HepG2 (cell line): ENCODE results near the gene ORMDL3. TPM values are rescaled to one million over a fixed set of nuclear protein-coding genes. Genes with fewer than 3 reads are reported as not detected.

ENCODE experiments used
- CTCF ChIP-seq: sonication (generic); formaldehyde crosslinking; IDR thresholded peaks from 2 replicates; pipeline ENCODE4 v1.5.0; 2020; ENCODE audit warnings: mild to moderate bottlenecking, missing genetic modification reagents, moderate library complexity
- FOXJ3 ChIP-seq: sonication (generic); formaldehyde crosslinking; IDR thresholded peaks from 2 replicates; pipeline ENCODE4 v1.4.0; 2020; ENCODE audit warnings: missing genetic modification reagents, mild to moderate bottlenecking, borderline replicate concordance
- GPN1 ChIP-seq: sonication (generic); formaldehyde crosslinking; IDR thresholded peaks from 2 replicates; pipeline ENCODE4 v1.5.1; 2020; ENCODE audit warnings: missing genetic modification reagents, borderline replicate concordance
- NFE2L1 ChIP-seq: sonication (generic); formaldehyde crosslinking; IDR thresholded peaks from 2 replicates; pipeline ENCODE4 v1.4.0; 2020; ENCODE audit warnings: missing genetic modification reagents, mild to moderate bottlenecking, borderline replicate concordance
- NR2F1 ChIP-seq, 2 experiments: fragments of 450-650 bp in 1 of 2; formaldehyde crosslinking in 1 of 2; IDR thresholded peaks; 2 replicates each; pipeline versions ENCODE4 v1.5.0 to v1.6.1; 2016 to 2020; ENCODE audit warnings: mild to moderate bottlenecking in 1 of 2, missing compliant biosample characterization in 1 of 2, missing genetic modification reagents in 1 of 2, moderate library complexity in 1 of 2
- POLR2AphosphoS5 ChIP-seq: IDR thresholded peaks from 2 replicates; pipeline ENCODE4 v1.6.1; 2012; ENCODE audit warnings: low read depth, low read length
- RARA ChIP-seq: IDR thresholded peaks from 2 replicates; pipeline ENCODE4 v1.6.1; 2016; ENCODE audit warnings: missing genetic modification reagents, missing compliant biosample characterization
- SNAPC4 ChIP-seq: sonication (generic); formaldehyde crosslinking; IDR thresholded peaks from 2 replicates; pipeline ENCODE4 v1.4.0; 2020; ENCODE audit warnings: mild to moderate bottlenecking, missing genetic modification reagents
- TGIF2 ChIP-seq: IDR thresholded peaks from 2 replicates; pipeline ENCODE4 v1.6.1; 2016; ENCODE audit warnings: control low read depth, missing compliant biosample characterization
- TOE1 ChIP-seq: sonication (generic); formaldehyde crosslinking; IDR thresholded peaks from 2 replicates; pipeline ENCODE4 v1.4.0; 2020; ENCODE audit warnings: mild to moderate bottlenecking, missing genetic modification reagents
- ZBTB20 ChIP-seq: sonication (generic); formaldehyde crosslinking; IDR thresholded peaks from 2 replicates; pipeline ENCODE4 v1.8.1; 2023; ENCODE audit warnings: missing genetic modification reagents, low read depth, mild to moderate bottlenecking, borderline replicate concordance
- ZBTB38 ChIP-seq: sonication (generic); formaldehyde crosslinking; IDR thresholded peaks from 2 replicates; pipeline ENCODE4 v1.5.1; 2020; ENCODE audit warnings: mild to moderate bottlenecking, missing genetic modification reagents
- ZBTB39 ChIP-seq: sonication (generic); formaldehyde crosslinking; IDR thresholded peaks from 2 replicates; pipeline ENCODE4 v1.5.0; 2020; ENCODE audit warnings: missing genetic modification reagents
- ZNF10 ChIP-seq: sonication (generic); formaldehyde crosslinking; IDR thresholded peaks from 2 replicates; pipeline ENCODE4 v1.4.0; 2020; ENCODE audit warnings: mild to moderate bottlenecking, low read depth, missing genetic modification reagents, borderline replicate concordance
- ZNF101 ChIP-seq: sonication (generic); formaldehyde crosslinking; IDR thresholded peaks from 2 replicates; pipeline ENCODE4 v1.4.0; 2020; ENCODE audit warnings: mild to moderate bottlenecking, low read depth, missing genetic modification reagents, borderline replicate concordance
- ZNF282 ChIP-seq: fragments of 450-650 bp; IDR thresholded peaks from 2 replicates; pipeline ENCODE4 v1.6.1; 2018; ENCODE audit not compliant: partially characterized antibody
- ZNF576 ChIP-seq: sonication (generic); formaldehyde crosslinking; IDR thresholded peaks from 2 replicates; pipeline ENCODE4 v1.4.0; 2020; ENCODE audit warnings: mild to moderate bottlenecking, missing genetic modification reagents
- ZNF747 ChIP-seq: sonication (generic); formaldehyde crosslinking; IDR thresholded peaks from 2 replicates; pipeline ENCODE4 v1.8.1; 2023; ENCODE audit warnings: missing genetic modification reagents, mild to moderate bottlenecking, borderline replicate concordance
- ZNF766 ChIP-seq: sonication (generic); formaldehyde crosslinking; IDR thresholded peaks from 2 replicates; pipeline ENCODE4 v1.5.0; 2020; ENCODE audit warnings: missing genetic modification reagents, borderline replicate concordance
- polyA plus RNA-seq, 8 experiments: library from polyadenylated mRNA; depleted of rRNA in 3 of 8; stranded (reverse) in 7 of 8; unstranded in 1 of 8; fragments of >200 nt; fragmentation: Illumina TruSeq in 4 of 8; extraction: Trizol in 4 of 8; gene quantifications; 2 replicates each; pipeline versions ENCODE4 v1.2.1 to v1.2.3, GENCODE V29; 2011 to 2016; ENCODE audit warnings: low read depth in 4 of 8, missing spikeins in 1 of 8, mixed read lengths in 1 of 8; ENCODE audit not compliant: insufficient read depth in 1 of 8
- total RNA-seq, 5 experiments: library from RNA; depleted of rRNA; stranded (reverse); fragments of >200 nt; fragmentation: Illumina TruSeq; extraction: Trizol; gene quantifications; 2 replicates each; pipeline ENCODE4 v1.2.3, GENCODE V29; 2016; ENCODE audit warnings: low read depth in 1 of 5

Gene ORMDL3
- total and polyA plus RNA-seq, 2 of the 13 experiments (the other 11 are each of a cell fraction or from before 2014, with no cell fraction given), result 181 to 384 TPM

- peak; percentile 76; the same call in 1 of the 2 replicates for TF ChIP-seq ZBTB39
- peak; percentile 10; the same call in 1 of the 2 replicates for TF ChIP-seq RARA
- no peak; the same call in 1 of the 2 replicates for TF ChIP-seq ZNF101 (CRISPR knock-in tag)
- TF ChIP-seq TOE1 (CRISPR knock-in tag), result 0 out of 2 replicates have a peak, but pooled peaks have one; percentile 38
- no peak for TF ChIP-seq NFE2L1 (CRISPR knock-in tag)
- no peak for TF ChIP-seq GPN1
- TF ChIP-seq FOXJ3 (CRISPR knock-in tag), result peak; percentile 59
- TF ChIP-seq SNAPC4 (CRISPR knock-in tag), result no peak
- no peak for TF ChIP-seq ZNF10 (CRISPR knock-in tag)
- TF ChIP-seq NR2F1 (CRISPR knock-in tag; IDR thresholded peaks at IDR 0.05), result peak in 1 of 2 experiments; percentile 9; a peak in 1 of 4 replicates
- TF ChIP-seq ZNF747 (CRISPR knock-in tag), result peak; percentile 79; the same call in 1 of the 2 replicates
- TF ChIP-seq CTCF (CRISPR knock-in tag), result no peak; the same call in 1 of the 2 replicates
- TF ChIP-seq ZBTB38 (CRISPR knock-in tag), result no peak; the same call in 1 of the 2 replicates
- no peak for TF ChIP-seq ZNF576 (CRISPR knock-in tag)
- no peak; the same call in 1 of the 2 replicates for TF ChIP-seq ZNF766 (CRISPR knock-in tag)
- peak; percentile 51 for TF ChIP-seq TGIF2 (CRISPR knock-in tag)
- TF ChIP-seq ZBTB20, result peak; percentile 35; the same call in 1 of the 2 replicates
- TF ChIP-seq ZNF282, result no peak
- TF ChIP-seq POLR2AphosphoS5, result peak; percentile 82
Observed at GRCh38 chr17:39927101-39927928, at the start of gene ORMDL3, which contains the start of gene LRRC3C (continued).
